GM12892 (cell line): ENCODE results near the gene KLF2.

Experiments used
- POLR2A ChIP-seq: IDR thresholded peaks from 2 replicates; pipeline ENCODE4 v1.6.1; 2011; ENCODE audit warnings: low read depth, low read length, control low read depth
- POLR2AphosphoS5 ChIP-seq: IDR thresholded peaks from 2 replicates; pipeline ENCODE4 v1.6.1; 2011; ENCODE audit warnings: low read depth, low read length, control low read depth
- TAF1 ChIP-seq: IDR thresholded peaks from 2 replicates; pipeline ENCODE4 v1.6.1; 2011; ENCODE audit warnings: low read depth, mild to moderate bottlenecking, control low read depth, low read length, borderline replicate concordance

DNA sequence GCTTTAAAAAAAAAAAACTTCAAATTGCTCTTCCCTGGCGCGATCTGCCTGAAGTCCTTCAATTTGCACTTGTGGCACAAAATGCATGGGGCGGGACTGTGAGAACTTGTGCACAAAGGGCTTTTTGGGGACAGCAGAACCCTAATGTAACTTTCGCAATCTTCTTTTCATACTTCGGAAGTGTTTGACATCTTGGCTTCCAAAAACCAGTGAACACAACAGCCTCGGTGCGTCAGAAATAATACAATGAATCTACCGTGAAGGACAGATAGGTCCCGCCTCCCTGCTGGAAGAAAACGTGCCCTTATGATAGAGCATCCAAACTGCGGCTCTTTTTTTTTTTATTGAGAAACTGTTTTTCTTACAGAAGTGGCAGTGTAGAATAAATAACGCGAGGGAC, 36.6 kb downstream of the KLF2 start:
- TF ChIP-seq POLR2AphosphoS5 (no peak), TAF1 (no peak), POLR2A (no peak)
